ENCODE measurements around the gene EGLN1.

The EGLN1 gene

GRCh38 chr1:231413749-231414082 is 8.4 kb downstream of the EGLN1 start:
- Histone ChIP-seq H3K36me3 (peaks cover 5% of the 10 kb centered on the region), H3K27me3 (no peaks in the 10 kb centered on the region), H3K9me3 (no peaks in the 10 kb centered on the region), H3K4me3 (ENCODE audit: low read depth, low read length) (no peak overlapping the region), H3K4me1 (no peaks in the 10 kb centered on the region)
- no peak for DNase-seq
- no peak for TF ChIP-seq CTCF (IDR thresholded peaks at IDR 0.05; ENCODE audit: low read depth, low read length)

DNA sequence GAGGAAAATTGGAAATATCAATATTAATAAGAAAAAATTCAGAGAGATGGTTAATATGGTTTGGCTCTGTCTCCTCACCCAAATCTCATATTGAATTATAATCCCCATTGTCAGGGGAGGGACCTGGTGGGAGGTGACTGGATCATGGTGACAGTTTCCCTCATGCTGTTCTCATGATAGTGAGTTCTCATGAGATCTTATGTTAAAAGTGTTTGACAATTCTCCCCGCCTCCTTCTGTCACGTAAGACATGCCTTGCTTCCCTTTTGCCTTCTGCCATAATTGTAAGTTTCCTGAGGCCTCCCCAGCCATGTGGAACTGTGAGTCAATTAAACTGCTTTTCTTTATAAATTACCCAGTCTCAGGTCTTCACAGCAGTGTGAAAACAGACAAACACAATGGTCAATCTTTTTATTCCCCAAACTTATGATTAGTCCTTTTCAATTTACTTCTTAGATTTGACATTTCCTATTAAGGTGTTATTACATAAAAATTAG is 11.0 kb downstream of the EGLN1 start:
- H3K9me3 ChIP-seq = no peaks in the 10 kb centered on the region
- H3K27me3 ChIP-seq = no peaks in the 10 kb centered on the region
- no peak for TF ChIP-seq CTCF (IDR thresholded peaks at IDR 0.05; ENCODE audit: low read depth, low read length)
- no peak overlapping the region for H3K4me3 ChIP-seq (ENCODE audit: low read depth, low read length)
- peaks cover 9% of the 10 kb centered on the region for H3K4me1 ChIP-seq
- DNase-seq = no peak
- peaks cover 14% of the 10 kb centered on the region for H3K36me3 ChIP-seq

- Histone ChIP-seq H3K27me3 (no peaks in the 10 kb centered on the region), H3K36me3 (peaks cover 14% of the 10 kb centered on the region)
- DNase-seq = no peak
Observed at GRCh38 chr1:231410036-231410612, 12.0 kb downstream of the EGLN1 start.

DNA sequence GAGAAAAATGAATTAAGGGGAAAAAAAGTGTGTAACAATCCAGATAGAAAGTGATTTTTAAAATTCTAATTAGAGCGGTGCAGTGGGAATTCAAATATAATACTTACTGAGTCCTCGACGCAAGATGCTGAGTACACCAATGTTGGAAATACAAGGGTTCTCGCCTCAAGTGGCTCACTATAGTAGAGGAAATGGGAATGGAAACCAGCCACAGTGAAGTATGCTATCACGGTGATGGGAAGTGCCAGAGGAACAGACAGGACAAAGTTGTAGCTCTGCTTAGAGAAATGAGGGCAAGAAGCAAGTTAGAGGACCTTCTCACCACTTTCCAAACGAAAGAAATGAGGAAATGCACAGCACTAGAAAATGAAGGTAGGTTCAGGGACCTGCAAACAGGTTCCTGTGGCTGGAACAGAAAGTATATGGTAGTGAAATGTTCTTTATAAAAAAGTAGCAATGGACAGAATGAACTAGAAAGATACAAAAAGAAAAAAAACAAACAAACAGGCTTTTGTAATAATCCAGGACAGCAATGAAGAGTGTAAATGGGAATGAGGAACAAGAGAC is 13.5 kb downstream of the EGLN1 start:
- no peak for DNase-seq
- H3K4me1 ChIP-seq = peaks cover 9% of the 10 kb centered on the region
- TF ChIP-seq CTCF (IDR thresholded peaks at IDR 0.05; ENCODE audit: low read depth, low read length) = no peak
- H3K27me3 ChIP-seq = no peaks in the 10 kb centered on the region
- H3K36me3 ChIP-seq = peaks cover 14% of the 10 kb centered on the region
- H3K9me3 ChIP-seq = no peaks in the 10 kb centered on the region
- H3K4me3 ChIP-seq (ENCODE audit: low read depth, low read length) = no peak overlapping the region

More at GRCh38 chr1:231410036-231410612, 12.0 kb downstream of the EGLN1 start:
- Histone ChIP-seq H3K4me3 (ENCODE audit: low read depth, low read length) (no peak overlapping the region), H3K4me1 (peaks cover 9% of the 10 kb centered on the region), H3K9me3 (no peaks in the 10 kb centered on the region)
- no peak for TF ChIP-seq CTCF (IDR thresholded peaks at IDR 0.05; ENCODE audit: low read depth, low read length)

DNA sequence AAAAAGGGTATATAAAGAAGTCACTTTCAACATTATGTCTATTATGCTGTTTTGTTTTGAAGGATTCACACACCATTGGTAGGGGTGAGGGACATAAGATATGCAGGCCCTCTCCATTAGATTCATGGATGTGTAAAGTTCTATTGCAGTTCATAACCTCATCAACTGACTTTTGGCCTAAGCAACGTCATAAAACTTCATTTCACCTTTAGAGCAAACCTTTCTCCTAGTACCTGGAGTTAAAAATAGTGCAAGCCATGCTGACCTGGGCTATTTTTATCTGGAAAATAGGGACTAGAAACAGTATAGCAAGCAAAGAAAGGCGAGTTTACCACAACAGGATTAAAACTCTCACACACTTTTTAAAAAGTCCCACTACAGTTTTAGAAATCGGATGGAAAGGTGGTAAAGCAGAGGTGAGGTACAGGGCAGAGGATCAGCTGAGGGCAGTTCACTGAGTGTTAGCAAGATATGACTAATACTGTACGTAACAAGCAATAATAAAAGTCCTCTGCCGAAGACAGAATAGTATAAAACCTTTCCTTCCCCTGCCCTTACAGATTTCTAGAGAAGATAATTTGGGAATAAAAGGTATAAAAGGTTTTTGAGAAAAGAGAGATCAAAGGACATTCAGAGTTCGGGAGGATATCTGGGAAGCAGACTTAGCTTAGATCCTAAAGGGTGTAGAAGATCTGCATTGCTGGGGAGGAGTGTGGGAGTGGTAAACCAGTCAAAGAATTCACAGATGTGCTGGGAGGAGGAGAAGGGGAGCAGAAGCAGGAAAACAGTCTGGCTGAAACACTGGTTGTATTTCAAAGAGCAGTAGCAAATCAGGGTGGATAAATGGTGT is 14.3 kb downstream of the EGLN1 start:
- H3K4me3 ChIP-seq (ENCODE audit: low read depth, low read length) = no peak overlapping the region
- DNase-seq = no peak
- peaks cover 14% of the 10 kb centered on the region for H3K36me3 ChIP-seq
- peaks cover 9% of the 10 kb centered on the region for H3K4me1 ChIP-seq
- TF ChIP-seq CTCF (IDR thresholded peaks at IDR 0.05; ENCODE audit: low read depth, low read length) = no peak
- H3K27me3 ChIP-seq = no peaks in the 10 kb centered on the region
- H3K9me3 ChIP-seq = no peaks in the 10 kb centered on the region

GRCh38 chr1:231407049-231407448 is 15.0 kb downstream of the EGLN1 start:
- Histone ChIP-seq H3K4me3 (ENCODE audit: low read depth, low read length) (no peak overlapping the region), H3K36me3 (peaks cover 14% of the 10 kb centered on the region), H3K27me3 (no peaks in the 10 kb centered on the region), H3K9me3 (no peaks in the 10 kb centered on the region), H3K4me1 (peaks cover 9% of the 10 kb centered on the region)
- no peak for TF ChIP-seq CTCF (IDR thresholded peaks at IDR 0.05; ENCODE audit: low read depth, low read length)
- no peak for DNase-seq

All from BE2C (cell line).